CD4-positive, alpha-beta T cell treated with Interleukin-6 for 4 hours (primary cell): ENCODE data around the gene CDK2AP2.
"Not testable (repeated sequence)": the region's sequence is repeated elsewhere in the genome, so short reads cannot be mapped to it uniquely, and the experiment has no call there.

Experiments used
- DNase-seq: peaks from one replicate; pipeline ENCODE4 v3.0.0-alpha.2; 2020; ENCODE audit warnings: mixed read lengths

The CDK2AP2 gene

DNA sequence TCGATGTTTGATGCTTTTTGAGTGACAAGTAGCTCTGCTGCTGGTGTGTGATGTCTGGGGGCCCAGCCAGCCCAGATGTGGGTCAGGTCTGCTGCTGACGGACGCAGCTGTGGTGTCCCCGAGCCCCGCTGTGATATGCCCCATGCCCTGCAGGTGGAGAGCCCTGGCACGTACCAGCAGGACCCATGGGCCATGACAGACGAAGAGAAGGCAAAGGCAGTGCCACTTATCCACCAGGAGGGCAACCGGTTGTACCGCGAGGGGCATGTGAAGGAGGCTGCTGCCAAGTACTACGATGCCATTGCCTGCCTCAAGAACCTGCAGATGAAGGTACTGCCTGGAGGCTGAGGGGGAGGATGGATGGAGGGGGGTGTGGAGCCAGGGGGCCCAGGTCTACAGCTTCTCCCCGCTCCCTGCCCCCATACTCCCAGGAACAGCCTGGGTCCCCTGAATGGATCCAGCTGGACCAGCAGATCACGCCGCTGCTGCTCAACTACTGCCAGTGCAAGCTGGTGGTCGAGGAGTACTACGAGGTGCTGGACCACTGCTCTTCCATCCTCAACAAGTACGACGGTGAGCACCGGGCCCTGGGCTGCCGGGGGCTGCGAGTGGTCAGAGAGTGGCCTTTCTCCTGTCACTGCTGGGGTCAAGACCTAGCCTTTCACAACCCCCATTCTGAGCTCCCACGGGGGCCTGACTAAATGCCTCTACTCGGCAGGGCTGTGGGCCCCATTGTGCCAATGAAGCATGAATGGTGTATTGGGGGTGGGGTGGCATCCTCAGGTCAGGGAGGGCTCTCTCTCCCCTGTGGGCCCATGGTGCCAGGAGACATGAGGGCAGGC, 17.9 kb downstream of the CDK2AP2 start:
- no peak for DNase-seq

DNA sequence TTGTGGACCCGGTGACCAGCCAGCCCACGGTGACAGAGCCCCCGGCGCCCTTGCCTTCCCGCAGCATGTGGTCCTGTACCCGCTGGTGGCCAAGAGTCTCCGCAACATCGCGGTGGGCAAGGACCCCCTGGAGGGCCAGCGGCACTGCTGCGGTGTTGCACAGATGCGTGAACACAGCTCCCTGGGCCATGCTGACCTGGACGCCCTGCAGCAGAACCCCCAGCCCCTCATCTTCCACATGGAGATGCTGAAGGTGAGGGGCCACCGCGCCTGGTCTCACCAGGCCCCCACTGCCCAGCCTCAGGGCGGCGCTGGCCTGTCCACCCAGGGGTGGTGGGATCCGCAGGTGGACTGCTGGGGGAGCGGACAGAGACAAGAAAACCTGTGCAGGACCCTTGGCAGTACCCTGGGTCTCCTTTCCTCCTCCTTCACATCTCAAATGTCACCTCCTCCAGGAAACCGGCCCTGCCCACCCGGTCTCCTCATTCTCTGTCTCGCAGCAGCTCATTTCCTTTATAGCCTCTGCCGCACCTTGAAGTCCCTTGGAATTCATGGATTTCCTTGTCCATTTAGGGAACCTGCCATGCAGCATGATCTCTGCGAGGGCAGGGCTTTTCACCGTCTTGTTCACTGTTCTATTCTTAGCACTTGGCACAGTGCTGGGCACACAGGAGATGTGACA, 18.6 kb downstream of the CDK2AP2 start:
- no peak for DNase-seq

DNA sequence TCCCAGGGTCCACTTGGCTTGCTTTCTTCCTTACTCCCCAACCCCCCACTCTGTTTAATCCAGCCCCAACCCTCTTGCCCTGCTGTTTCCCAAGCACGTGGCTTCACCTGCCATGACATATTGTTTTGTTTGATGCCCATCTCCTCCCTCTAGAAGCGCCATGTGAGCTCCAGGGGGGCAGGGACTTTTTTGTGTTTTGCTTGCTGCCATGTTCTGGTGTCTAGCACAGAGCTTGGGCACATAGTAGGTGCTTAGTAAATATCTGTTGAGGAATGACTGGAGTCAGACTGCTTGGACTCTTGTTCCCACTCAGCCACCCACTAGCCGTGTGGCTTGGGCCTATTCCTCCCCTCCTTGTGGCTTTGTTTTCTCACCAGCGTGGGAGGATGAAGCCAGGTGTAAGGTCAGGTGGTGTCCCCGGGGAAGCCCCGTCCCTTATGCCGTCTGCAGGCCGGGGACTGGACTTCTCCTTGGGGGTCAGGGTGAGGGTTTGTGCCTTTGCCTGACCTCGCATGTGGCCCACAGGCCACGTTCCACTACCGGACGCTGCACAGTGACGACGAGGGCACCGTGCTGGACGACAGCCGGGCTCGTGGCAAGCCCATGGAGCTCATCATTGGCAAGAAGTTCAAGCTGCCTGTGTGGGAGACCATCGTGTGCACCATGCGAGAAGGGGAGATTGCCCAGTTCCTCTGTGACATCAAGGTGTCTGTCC, 21.3 kb downstream of the CDK2AP2 start:
- no peak for DNase-seq

DNA sequence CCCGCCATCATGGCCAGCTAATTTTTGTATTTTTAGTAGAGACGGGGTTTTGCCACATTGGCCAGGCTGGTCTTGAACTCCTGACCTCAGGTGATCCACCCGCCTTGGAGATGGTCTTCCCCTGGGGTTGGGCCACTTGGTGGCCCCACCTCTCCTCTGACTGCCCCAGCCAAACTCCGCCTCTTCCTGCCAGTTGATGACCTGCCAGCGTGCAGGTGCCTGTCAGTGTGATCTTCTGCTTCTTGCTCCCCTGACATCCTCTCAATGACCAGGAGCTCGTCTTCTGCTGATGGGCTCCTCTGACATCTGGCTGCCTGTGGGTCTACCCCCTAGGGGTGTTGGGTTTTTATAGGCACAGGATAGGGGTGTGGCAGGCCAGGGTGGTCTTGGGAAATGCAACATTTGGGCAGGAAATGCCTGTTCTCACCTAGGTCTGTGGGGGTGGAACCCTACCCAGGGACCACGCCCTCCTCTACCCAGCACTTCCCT, 22.0 kb downstream of the CDK2AP2 start:
- DNase-seq: peak; percentile 62

DNA sequence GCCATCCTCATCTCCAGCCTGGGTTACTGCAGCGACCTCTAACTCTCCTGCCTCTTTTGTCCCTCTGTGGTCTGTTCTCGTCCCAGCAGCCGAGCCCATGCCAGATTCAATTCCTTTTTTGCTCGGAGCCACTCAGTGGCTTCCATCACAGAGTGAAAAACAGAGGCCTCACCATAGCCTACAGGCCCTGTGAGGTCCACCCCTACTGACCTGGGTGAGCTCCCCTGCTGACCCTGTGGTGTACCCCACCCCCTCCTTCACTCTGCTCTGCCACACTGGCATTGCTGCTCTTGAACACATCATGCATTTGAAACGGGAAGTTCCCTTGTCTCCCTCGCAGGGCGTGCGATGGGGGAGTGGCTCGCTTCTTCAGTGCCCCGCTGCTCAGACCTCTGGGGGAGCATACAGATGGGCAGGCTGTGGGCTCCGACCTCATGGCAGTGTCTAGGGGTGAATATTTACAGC, 23.1 kb downstream of the CDK2AP2 start:
- peak; percentile 65 for DNase-seq

DNA sequence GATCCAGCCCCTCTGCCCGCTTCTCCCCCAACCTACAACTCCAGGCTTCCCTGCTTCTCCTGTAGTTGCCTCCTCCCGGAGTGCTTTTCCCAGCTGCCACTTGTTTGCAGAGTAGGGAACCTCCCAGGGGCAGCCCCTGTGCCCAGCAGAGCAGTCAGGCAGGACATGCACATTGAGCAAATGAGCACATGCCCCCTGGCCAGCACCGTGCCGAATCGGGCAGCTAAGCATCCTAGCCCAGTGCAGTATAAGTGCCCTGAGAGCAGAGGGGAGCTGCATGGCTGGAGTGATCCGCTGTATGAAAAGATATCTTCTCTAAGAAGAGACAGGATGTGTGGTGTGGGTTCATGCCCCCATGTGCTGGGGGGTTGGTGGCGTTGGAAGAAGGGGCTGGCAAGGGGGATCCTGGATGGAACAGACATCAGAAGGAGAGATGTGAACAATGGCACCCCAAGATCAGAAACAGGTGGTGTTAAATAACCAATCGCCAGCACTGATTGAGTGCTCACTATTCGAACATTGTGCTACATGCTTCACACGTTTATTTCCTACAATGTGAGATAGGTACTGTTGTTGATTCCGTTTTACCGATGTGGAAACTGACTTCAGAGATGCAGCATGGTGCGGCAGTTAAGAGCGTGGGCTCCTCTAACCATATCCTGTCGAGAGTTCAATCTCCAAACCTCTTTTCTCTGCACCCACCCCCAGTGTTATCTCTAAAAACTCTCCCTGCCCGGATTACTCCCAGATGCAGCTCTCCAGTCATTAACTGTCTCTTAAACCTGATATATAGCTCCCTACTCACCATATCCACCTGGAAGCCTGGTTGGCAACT, 23.9 kb downstream of the CDK2AP2 start:
- peak; percentile 61 for DNase-seq

DNA sequence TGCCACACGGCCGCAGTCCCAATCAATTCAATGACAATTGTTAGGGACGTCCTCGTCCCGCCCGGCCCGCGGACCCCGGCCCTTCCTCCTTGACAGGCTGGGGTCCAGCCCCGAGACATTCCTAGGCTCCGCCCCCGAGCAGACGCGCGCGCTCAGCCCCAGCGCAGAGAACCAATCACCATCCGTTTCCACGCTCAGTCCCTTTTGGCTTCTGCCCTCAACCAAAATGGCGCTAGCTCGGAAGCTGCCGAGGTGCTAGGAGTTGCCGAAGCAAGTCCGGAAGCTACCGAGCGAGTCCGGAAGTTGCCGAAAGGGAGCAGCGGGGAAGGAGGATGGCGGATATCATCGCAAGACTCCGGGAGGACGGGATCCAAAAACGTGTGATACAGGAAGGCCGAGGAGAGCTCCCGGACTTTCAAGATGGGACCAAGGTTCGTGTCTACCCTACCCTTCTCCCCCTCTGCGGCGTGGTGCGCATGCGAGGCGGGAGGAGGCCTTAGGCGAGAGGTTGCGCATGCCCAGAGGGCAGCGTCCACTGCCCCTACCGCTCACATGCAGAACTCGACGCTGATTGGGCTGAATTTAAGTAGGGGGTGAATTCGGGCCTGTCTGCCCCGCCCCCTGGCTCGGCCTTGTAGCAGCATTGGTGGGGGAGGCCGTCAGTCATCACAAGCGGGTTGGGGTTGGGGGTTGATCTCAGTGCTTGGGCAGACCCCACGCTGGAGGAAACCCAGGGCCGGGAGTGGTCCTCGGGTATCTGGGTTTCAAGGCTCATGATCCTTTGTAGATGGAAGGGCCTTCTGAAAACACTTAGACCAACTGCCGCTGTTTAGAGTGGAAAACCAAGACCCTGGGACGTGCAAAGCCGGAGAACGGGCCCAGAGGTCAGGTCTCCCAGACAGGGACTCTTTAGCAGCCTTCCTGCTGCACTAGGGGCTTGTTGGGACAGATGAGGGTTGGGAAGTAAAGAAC, 24.8 kb downstream of the CDK2AP2 start, which contains the start of gene AIP:
AIP (plus strand) TSS at position 200 of the 972 bp plus-strand sequence; CDS start at position 333, 133 bp downstream.
- DNase-seq: peak; percentile 97

DNA sequence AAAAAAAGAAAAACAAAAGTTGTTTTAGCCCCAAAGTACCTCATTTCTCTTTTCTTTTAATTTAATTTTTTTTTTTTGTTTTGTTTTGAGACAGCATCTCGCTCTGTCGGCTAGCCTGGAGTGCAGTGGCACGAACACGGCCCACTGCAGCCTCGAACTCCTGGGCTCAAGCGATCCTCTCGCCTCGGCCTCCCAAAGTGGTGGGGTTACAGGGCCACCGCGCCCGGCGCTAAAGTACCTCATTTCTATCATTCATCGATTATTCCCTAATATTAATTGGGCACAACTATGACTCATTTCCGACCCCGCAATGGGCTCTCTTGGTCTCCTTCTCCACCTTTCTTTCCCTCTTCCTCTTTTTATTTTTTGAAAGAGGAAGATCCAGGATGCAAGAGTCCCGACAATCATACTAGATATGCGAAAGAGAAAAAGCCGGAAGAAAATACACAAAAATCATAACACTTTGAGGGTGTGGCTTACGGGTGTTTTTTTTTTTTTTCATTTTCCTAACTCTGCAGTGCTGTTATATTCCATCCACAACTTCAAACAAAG, 25.6 kb downstream of the CDK2AP2 start:
- peak; percentile 22 for DNase-seq

DNA sequence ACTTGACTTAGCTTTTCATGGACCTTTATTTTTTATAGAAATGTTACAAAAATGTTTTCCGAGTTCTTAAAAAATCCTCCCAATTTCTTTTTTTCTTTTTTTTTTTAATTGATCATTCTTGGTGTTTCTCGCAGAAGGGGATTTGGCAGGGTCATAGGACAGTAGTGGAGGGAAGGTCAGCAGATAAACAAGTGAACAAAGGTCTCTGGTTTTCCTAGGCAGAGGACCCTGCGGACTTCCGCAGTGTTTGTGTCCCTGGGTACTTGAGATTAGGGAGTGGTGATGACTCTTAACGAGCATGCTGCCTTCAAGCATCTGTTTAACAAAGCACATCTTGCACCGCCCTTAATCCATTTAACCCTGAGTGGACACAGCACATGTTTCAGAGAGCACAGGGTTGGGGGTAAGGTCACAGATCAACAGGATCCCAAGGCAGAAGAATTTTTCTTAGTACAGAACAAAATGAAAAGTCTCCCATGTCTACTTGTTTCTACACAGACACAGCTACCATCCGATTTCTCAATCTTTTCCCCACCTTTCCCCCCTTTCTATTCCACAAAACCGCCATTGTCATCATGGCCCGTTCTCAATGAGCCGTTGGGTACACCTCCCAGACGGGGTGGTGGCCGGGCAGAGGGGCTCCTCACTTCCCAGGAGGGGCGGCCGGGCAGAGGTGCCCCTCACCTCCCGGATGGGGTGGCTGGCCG, 30.5 kb downstream of the CDK2AP2 start:
- not testable (repeated sequence) for DNase-seq

DNA sequence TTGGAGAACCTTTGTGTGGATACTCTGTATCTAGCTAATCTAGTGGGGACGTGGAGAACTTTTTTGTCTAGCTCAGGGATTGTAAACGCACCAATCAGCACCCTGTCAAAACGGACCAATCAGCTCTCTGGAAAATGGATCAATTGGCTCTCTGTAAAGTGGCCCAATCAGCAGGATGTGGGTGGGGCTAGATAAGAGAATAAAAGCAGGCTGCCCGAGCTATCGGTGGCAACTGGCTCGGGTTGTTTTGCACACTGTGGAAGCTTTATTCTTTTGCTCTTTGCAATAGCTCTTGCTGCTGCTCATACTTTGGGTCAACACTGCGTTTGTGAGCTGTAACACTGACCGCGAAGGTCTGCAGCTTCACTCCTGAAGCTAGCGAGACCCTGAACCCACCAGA, 31.3 kb downstream of the CDK2AP2 start:
- not testable (repeated sequence) for DNase-seq

DNA sequence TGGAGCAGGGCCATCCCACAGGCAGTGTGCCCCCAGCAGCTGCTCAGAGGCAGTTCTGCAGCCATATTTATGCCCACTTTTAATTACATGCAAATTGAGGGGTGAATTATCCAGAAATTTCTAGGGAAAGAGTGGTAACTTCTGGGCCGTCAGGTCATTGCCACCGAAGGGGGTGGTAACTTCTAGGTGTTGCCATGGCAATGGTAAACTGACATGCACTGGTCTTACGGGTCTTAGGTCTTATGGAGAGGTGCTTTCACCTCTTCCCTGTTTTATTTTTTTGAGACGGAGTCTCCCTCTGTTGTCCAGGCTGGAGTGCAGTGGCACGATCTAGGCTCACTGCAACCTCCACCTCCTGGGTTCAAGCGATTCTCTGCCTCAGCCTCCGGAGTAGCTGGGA, 35.1 kb downstream of the CDK2AP2 start:
- DNase-seq: no peak

DNA sequence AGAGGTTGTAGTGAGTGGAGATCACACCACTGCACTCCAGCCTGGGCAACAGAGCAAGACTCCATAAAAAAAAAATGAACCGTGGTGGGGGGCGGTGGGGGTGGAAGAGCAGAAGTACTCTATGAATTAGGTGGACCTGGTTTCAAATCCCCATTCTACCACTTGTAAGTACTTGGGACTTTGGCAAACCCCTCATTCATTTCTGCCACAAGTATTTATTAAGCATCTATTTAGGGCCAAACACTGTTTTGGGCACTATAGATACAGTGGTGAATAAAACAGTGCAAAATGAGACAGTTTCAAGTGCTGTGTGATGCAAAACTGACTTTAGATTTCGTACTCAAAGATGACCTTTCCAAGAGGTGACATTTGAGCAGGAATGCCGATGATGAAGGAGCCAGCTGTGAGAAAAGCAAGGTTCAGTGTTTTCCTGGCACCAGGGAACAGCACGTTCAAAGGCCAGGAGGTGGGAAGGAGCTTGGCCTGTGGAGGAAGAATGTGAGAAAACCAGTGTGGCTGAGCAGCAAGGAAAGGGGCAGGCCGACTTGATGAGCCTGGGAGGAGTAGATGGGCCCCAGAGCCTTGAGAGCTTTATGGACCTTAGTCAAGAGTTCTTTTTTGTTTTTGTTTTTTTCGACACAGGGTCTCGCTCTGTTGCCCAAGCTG, 37.5 kb downstream of the CDK2AP2 start:
- no peak for DNase-seq

DNA sequence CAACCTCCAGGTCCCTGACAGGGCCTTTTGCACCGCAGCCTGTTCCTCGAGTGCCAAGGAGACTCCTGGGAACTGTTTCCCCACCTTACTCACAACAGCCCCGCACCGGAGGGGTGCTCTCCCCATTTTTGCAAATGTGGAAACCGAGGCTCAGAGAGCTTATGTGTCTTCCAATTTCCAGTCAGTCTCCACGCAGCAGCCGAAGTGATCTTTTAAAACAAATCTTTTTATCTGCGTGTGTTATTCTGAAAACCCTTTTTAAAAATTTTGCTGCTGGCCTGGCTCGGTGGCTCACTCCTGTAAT, 38.5 kb downstream of the CDK2AP2 start:
- DNase-seq: no peak

DNA sequence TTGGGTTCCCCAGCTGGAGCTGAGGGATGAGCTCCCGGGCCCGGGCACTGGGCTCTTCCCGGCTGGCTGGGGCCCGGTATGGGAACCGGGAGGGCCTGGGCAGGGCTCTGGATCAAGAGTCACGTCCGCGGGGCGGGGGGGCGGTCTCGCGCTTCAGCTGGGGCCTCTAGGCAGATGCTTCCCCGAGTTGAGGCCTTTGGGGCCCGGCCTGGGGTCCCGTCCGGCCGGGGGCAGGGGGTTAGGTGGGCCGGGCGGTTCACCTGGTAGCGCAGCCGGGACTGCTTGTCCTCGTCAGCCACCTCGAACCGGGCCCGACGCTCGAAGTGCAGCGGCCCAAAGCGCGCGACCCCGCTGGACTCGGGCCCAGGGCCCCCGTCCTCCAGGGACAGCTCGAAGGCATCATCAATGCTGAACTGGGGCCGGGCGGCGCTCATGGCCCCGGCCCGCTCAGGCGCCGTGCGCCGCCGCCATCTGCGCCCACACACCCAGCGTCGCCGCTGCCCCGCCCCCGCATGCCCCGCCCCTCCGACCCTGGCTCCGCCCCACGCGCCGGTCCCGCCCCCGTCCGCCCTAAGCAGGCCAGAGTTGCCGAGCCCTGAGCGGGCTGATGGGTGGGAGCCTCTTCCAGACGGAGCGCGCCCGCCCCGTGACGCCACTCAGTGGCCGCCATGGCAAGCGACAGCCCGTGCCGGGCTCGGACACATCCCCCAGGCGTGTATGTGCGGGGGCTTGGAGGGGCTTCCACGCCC, 39.0 kb downstream of the CDK2AP2 start, which contains the start of gene TMEM134:
TMEM134 (minus strand) TSS at position 493 of the 749 bp plus-strand sequence; CDS start at position 434, 59 bp downstream.
- peak; percentile 93 for DNase-seq

DNA sequence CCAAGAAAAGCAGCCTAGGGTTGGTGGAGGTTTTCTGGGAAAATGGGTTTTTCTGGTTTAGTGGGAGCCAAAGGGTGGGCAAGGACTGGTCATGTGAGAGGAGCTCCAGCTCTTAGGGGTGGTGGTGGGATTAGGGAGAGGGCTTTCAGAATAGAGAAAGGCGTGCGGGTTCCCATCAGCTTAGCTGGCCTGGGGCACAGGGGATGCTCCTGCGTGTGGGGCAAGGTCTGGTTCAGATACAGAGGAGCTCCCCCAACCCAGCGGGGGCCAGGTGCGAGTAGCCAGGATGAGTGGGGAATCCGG, 39.6 kb downstream of the CDK2AP2 start:
- peak; percentile 31 for DNase-seq

DNA sequence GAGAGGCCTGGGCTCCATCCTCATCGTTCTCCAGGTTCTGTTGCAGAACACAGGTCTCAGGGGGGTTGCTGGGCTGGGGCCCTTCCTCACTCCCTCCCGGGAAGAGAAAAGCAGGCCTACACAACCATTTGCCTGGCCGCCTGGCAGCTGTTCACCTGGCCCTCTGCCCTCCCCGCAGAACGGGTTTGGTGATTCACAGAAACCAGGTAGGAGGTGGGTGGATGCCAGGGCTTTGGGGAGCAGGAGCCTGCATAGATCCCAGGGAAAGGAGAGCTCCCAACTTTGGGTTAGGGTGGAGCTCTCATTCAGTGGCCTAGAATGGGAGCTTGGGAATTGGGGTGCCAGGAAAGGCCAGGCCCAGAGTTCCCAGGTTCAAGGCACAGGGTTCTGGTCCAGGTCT, 39.9 kb downstream of the CDK2AP2 start:
- DNase-seq: peak; percentile 37

DNA sequence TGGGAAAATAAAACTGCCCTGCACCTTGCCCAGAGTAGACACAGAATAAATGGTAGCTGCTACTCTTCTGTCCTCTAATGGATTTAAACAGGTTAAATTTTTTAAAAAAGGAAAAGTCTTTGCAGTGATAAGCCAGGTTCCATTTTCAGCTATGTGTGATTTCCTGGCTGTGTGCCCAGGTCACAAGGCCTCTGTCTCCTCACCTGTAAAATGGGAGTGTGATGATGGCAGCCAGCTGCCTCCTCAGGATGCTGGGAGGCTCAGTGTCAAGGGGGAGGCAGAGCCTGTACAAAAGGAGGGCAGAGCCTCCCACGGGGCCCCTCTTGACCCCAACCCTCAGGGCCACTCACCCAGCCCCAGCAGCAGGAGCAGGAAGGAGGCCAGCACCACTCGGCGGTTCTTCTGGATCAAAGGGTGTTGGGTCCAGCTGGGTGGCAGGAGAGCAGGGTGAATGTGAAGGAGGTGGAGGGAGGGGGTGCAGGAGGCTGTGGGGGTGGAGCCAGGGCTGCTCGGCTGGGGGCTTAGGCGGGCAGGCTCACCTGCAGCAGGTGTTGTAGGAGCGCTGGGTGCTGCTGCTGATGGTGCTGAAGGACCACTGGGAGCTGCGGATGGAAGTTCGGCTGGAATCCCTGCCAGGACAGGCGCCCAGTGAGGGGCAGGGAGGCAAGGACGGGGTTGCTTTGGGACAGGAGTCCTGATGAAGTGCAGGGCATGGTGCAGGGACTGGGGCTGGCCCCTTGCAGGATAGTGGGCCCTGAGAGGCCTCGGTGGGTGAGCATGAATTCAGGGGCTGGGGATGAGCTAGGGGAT, 40.8 kb downstream of the CDK2AP2 start:
- DNase-seq: no peak

DNA sequence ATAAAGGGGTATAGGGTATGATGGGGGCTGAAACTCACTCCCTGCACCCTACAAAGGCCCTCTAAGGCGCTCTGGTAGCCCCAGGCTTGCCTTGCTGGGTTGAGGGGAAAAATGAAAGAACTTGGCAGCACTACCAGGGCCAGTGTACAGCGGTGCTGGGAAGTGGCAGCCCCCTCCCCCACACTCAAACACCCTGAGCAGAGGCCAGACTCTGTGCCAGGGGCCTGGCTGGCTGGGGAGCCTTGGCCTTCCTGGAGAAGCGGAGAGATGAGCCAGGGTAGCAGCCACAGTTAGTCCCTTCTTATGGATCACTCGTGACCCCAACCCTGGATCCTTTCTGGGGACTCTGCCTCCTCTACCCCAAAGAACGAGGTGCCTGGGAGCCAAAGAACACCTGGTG, 41.6 kb downstream of the CDK2AP2 start:
- DNase-seq: no peak
